ENCODE data around the gene PPOX. TPM values are rescaled to one million over a fixed set of nuclear protein-coding genes. Genes with fewer than 3 reads are reported as not detected.

The PPOX gene
- total RNA-seq, 2 donors from 2014 or later: 18.2 to 33.6 TPM

GRCh38 chr1:161190962-161191521, 24.8 kb downstream of the PPOX start:
- Histone ChIP-seq H3K27ac (no peak overlapping the region), H3K4me1 (ENCODE audit: control insufficient read depth in 1 of 2, low read depth in 2 of 2) (no peaks in the 10 kb centered on the region), H3K27me3 (replicated peaks; ENCODE audit: insufficient read depth) (no peaks in the 10 kb centered on the region), H3K36me3 (no peaks in the 10 kb centered on the region), H3K4me3 (no peak overlapping the region), H3K9me3 (no peaks in the 10 kb centered on the region)
- DNase-seq (ENCODE audit: low spot score) (no peak), ATAC-seq (ENCODE audit: insufficient number of reproducible peaks, low FRiP score, low read depth) (no peak)
- TF ChIP-seq CTCF (IDR thresholded peaks at IDR 0.05): no peak

GRCh38 chr1:161191971-161192370, 25.7 kb downstream of the PPOX start:
- Histone ChIP-seq H3K4me3 (no peak overlapping the region), H3K27me3 (replicated peaks; ENCODE audit: insufficient read depth) (no peaks in the 10 kb centered on the region), H3K27ac (no peak overlapping the region), H3K4me1 (ENCODE audit: control insufficient read depth in 1 of 2, low read depth in 2 of 2) (no peaks in the 10 kb centered on the region), H3K36me3 (no peaks in the 10 kb centered on the region), H3K9me3 (no peaks in the 10 kb centered on the region)
- ATAC-seq (ENCODE audit: insufficient number of reproducible peaks, low FRiP score, low read depth): no peak
- DNase-seq (ENCODE audit: low spot score): no peak
- no peak for TF ChIP-seq CTCF (IDR thresholded peaks at IDR 0.05)

- peaks cover 0 to under 1% of the 10 kb centered on the region in 2 donors for H3K4me1 ChIP-seq (ENCODE audit: control insufficient read depth in 1 of 2, low read depth in 2 of 2)
- H3K4me3 ChIP-seq: no peak overlapping the region
- no peaks in the 10 kb centered on the region for H3K9me3 ChIP-seq
- DNase-seq (ENCODE audit: low spot score): no peak
- no peak overlapping the region for H3K27ac ChIP-seq
- peak; percentile 21 for ATAC-seq (ENCODE audit: insufficient number of reproducible peaks, low FRiP score, low read depth)
- no peaks in the 10 kb centered on the region for H3K27me3 ChIP-seq (replicated peaks; ENCODE audit: insufficient read depth)
- peak; percentile 82 for TF ChIP-seq CTCF (IDR thresholded peaks at IDR 0.05)
- H3K36me3 ChIP-seq: no peaks in the 10 kb centered on the region
Observed at GRCh38 chr1:161192476-161193465, 26.5 kb downstream of the PPOX start.

GRCh38 chr1:161193561-161194235, 27.5 kb downstream of the PPOX start:
- DNase-seq (ENCODE audit: low spot score) (no peak), ATAC-seq (ENCODE audit: insufficient number of reproducible peaks, low FRiP score, low read depth) (no peak)
- no peaks in the 10 kb centered on the region for H3K27me3 ChIP-seq (replicated peaks; ENCODE audit: insufficient read depth)
- no peak overlapping the region for H3K4me3 ChIP-seq
- no peak for TF ChIP-seq CTCF (IDR thresholded peaks at IDR 0.05)
- H3K36me3 ChIP-seq: no peaks in the 10 kb centered on the region
- no peaks in the 10 kb centered on the region for H3K9me3 ChIP-seq
- H3K27ac ChIP-seq: no peak overlapping the region
- peaks cover 0 to 7% of the 10 kb centered on the region in 2 donors for H3K4me1 ChIP-seq (ENCODE audit: control insufficient read depth in 1 of 2, low read depth in 2 of 2)

- Histone ChIP-seq H3K9me3 (no peaks in the 10 kb centered on the region), H3K27ac (no peak overlapping the region), H3K4me3 (no peak overlapping the region), H3K4me1 (ENCODE audit: control insufficient read depth in 1 of 2, low read depth in 2 of 2) (peaks cover 0 to 8% of the 10 kb centered on the region in 2 donors), H3K36me3 (no peaks in the 10 kb centered on the region), H3K27me3 (replicated peaks; ENCODE audit: insufficient read depth) (no peaks in the 10 kb centered on the region)
- no peak for ATAC-seq (ENCODE audit: insufficient number of reproducible peaks, low FRiP score, low read depth)
- TF ChIP-seq CTCF (IDR thresholded peaks at IDR 0.05): no peak
- no peak for DNase-seq (ENCODE audit: low spot score)
Observed at GRCh38 chr1:161195171-161195570, 28.9 kb downstream of the PPOX start.

All from thoracic aorta (tissue), 2 donors.